ENCODE measurements around the gene RBKS.
"Not testable (repeated sequence)": the region's sequence is repeated elsewhere in the genome, so short reads cannot be mapped to it uniquely, and the experiment has no call there.

The RBKS gene

GRCh38 chr2:27873091-27873490 lies 17.1 kb downstream of the RBKS start:
- no peaks in the 10 kb centered on the region for H3K36me3 ChIP-seq (ENCODE audit: control insufficient read depth, insufficient read depth, low read length)
- H3K4me3 ChIP-seq (ENCODE audit: extremely low read depth, insufficient read depth, low read length, poor library complexity, severe bottlenecking) = no peak overlapping the region
- WGBS, 2 experiments (ENCODE audit: insufficient coverage in 2 of 2) = no CpG with 5 or more reads among the region's 1 CpG
- no peaks in the 10 kb centered on the region for H3K4me1 ChIP-seq (ENCODE audit: control insufficient read depth, insufficient read depth, low read length, poor library complexity, severe bottlenecking)
- no peak overlapping the region for H3K27ac ChIP-seq (ENCODE audit: low read depth, low read length, severe bottlenecking)
- H3K9me3 ChIP-seq (ENCODE audit: control insufficient read depth, low read length) = peaks cover 9% of the 10 kb centered on the region

GRCh38 chr2:27871802-27872201 lies 18.4 kb downstream of the RBKS start:
- peaks cover 7% of the 10 kb centered on the region for H3K9me3 ChIP-seq (ENCODE audit: control insufficient read depth, low read length)
- H3K27ac ChIP-seq (ENCODE audit: low read depth, low read length, severe bottlenecking) = no peak overlapping the region
- H3K36me3 ChIP-seq (ENCODE audit: control insufficient read depth, insufficient read depth, low read length) = no peaks in the 10 kb centered on the region
- 89 to 91% methylated on average over 3 of the region's 3 CpGs for WGBS, 2 experiments (ENCODE audit: insufficient coverage in 2 of 2)
- H3K4me3 ChIP-seq (ENCODE audit: extremely low read depth, insufficient read depth, low read length, poor library complexity, severe bottlenecking) = no peak overlapping the region
- no peaks in the 10 kb centered on the region for H3K4me1 ChIP-seq (ENCODE audit: control insufficient read depth, insufficient read depth, low read length, poor library complexity, severe bottlenecking)

GRCh38 chr2:27870724-27871123 lies 19.5 kb downstream of the RBKS start:
- Histone ChIP-seq H3K4me1 (ENCODE audit: control insufficient read depth, insufficient read depth, low read length, poor library complexity, severe bottlenecking) (no peaks in the 10 kb centered on the region), H3K27ac (ENCODE audit: low read depth, low read length, severe bottlenecking) (no peak overlapping the region), H3K36me3 (ENCODE audit: control insufficient read depth, insufficient read depth, low read length) (no peaks in the 10 kb centered on the region), H3K4me3 (ENCODE audit: extremely low read depth, insufficient read depth, low read length, poor library complexity, severe bottlenecking) (no peak overlapping the region), H3K9me3 (ENCODE audit: control insufficient read depth, low read length) (no peaks in the 10 kb centered on the region)
- WGBS, 2 experiments (ENCODE audit: insufficient coverage in 2 of 2) = 81 to 88% methylated on average over 3 of the region's 3 CpGs

GRCh38 chr2:27869763-27870162 lies 20.4 kb downstream of the RBKS start:
- Histone ChIP-seq H3K36me3 (ENCODE audit: control insufficient read depth, insufficient read depth, low read length) (no peaks in the 10 kb centered on the region), H3K4me3 (ENCODE audit: extremely low read depth, insufficient read depth, low read length, poor library complexity, severe bottlenecking) (no peak overlapping the region), H3K4me1 (ENCODE audit: control insufficient read depth, insufficient read depth, low read length, poor library complexity, severe bottlenecking) (no peaks in the 10 kb centered on the region), H3K27ac (ENCODE audit: low read depth, low read length, severe bottlenecking) (no peak overlapping the region), H3K9me3 (ENCODE audit: control insufficient read depth, low read length) (no peaks in the 10 kb centered on the region)
- 85 to 93% methylated on average over 3 to 5 of the region's 6 CpGs for WGBS, 2 experiments (ENCODE audit: insufficient coverage in 2 of 2)

- WGBS, 2 experiments (ENCODE audit: insufficient coverage in 2 of 2) = no CpG with 5 or more reads among the region's 1 CpG
- no peaks in the 10 kb centered on the region for H3K36me3 ChIP-seq (ENCODE audit: control insufficient read depth, insufficient read depth, low read length)
Measured at GRCh38 chr2:27866237-27866636, 23.9 kb downstream of the RBKS start.

GRCh38 chr2:27863955-27864354 lies 26.2 kb downstream of the RBKS start:
- not testable (repeated sequence) for H3K36me3 ChIP-seq (ENCODE audit: control insufficient read depth, insufficient read depth, low read length); H3K9me3 ChIP-seq (ENCODE audit: control insufficient read depth, low read length); H3K27ac ChIP-seq (ENCODE audit: low read depth, low read length, severe bottlenecking); H3K4me1 ChIP-seq (ENCODE audit: control insufficient read depth, insufficient read depth, low read length, poor library complexity, severe bottlenecking); H3K4me3 ChIP-seq (ENCODE audit: extremely low read depth, insufficient read depth, low read length, poor library complexity, severe bottlenecking)
- WGBS, 2 experiments (ENCODE audit: insufficient coverage in 2 of 2) = 83 to 91% methylated on average over 4 of the region's 5 CpGs

More at GRCh38 chr2:27866237-27866636, 23.9 kb downstream of the RBKS start:
- Histone ChIP-seq H3K27ac (ENCODE audit: low read depth, low read length, severe bottlenecking) (no peak overlapping the region), H3K9me3 (ENCODE audit: control insufficient read depth, low read length) (no peaks in the 10 kb centered on the region), H3K4me1 (ENCODE audit: control insufficient read depth, insufficient read depth, low read length, poor library complexity, severe bottlenecking) (no peaks in the 10 kb centered on the region), H3K4me3 (ENCODE audit: extremely low read depth, insufficient read depth, low read length, poor library complexity, severe bottlenecking) (no peak overlapping the region)

- peaks cover under 1% of the 10 kb centered on the region for H3K9me3 ChIP-seq (ENCODE audit: control insufficient read depth, low read length)
- H3K27ac ChIP-seq (ENCODE audit: low read depth, low read length, severe bottlenecking) = no peak overlapping the region
- H3K36me3 ChIP-seq (ENCODE audit: control insufficient read depth, insufficient read depth, low read length) = no peaks in the 10 kb centered on the region
- WGBS, 2 experiments (ENCODE audit: insufficient coverage in 2 of 2) = 70 to 88% methylated on average over 1 of the region's 1 CpG
- no peaks in the 10 kb centered on the region for H3K4me1 ChIP-seq (ENCODE audit: control insufficient read depth, insufficient read depth, low read length, poor library complexity, severe bottlenecking)
- H3K4me3 ChIP-seq (ENCODE audit: extremely low read depth, insufficient read depth, low read length, poor library complexity, severe bottlenecking) = no peak overlapping the region
Measured at GRCh38 chr2:27863146-27863545, 27.0 kb downstream of the RBKS start.

- H3K27ac ChIP-seq (ENCODE audit: low read depth, low read length, severe bottlenecking) = no peak overlapping the region
- H3K9me3 ChIP-seq (ENCODE audit: control insufficient read depth, low read length) = peaks cover 11% of the 10 kb centered on the region
Measured at GRCh38 chr2:27860111-27860510, 30.1 kb downstream of the RBKS start.

GRCh38 chr2:27857417-27858172 lies 32.6 kb downstream of the RBKS start:
- Histone ChIP-seq H3K27ac (ENCODE audit: low read depth, low read length, severe bottlenecking) (no peak overlapping the region), H3K4me3 (ENCODE audit: extremely low read depth, insufficient read depth, low read length, poor library complexity, severe bottlenecking) (no peak overlapping the region), H3K4me1 (ENCODE audit: control insufficient read depth, insufficient read depth, low read length, poor library complexity, severe bottlenecking) (no peaks in the 10 kb centered on the region), H3K9me3 (ENCODE audit: control insufficient read depth, low read length) (peaks cover 11% of the 10 kb centered on the region), H3K36me3 (ENCODE audit: control insufficient read depth, insufficient read depth, low read length) (no peaks in the 10 kb centered on the region)
- 94 to 100% methylated on average over 1 to 2 of the region's 4 CpGs for WGBS, 2 experiments (ENCODE audit: insufficient coverage in 2 of 2)

More at GRCh38 chr2:27860111-27860510, 30.1 kb downstream of the RBKS start:
- no peak overlapping the region for H3K4me3 ChIP-seq (ENCODE audit: extremely low read depth, insufficient read depth, low read length, poor library complexity, severe bottlenecking)
- H3K4me1 ChIP-seq (ENCODE audit: control insufficient read depth, insufficient read depth, low read length, poor library complexity, severe bottlenecking) = no peaks in the 10 kb centered on the region
- H3K36me3 ChIP-seq (ENCODE audit: control insufficient read depth, insufficient read depth, low read length) = no peaks in the 10 kb centered on the region

- 100% methylated on average over 1 of the region's 3 CpGs; no CpG with 5 or more reads in 1 of the 2 experiments for WGBS, 2 experiments (ENCODE audit: insufficient coverage in 2 of 2)
- Histone ChIP-seq H3K4me3 (ENCODE audit: extremely low read depth, insufficient read depth, low read length, poor library complexity, severe bottlenecking) (no peak overlapping the region), H3K9me3 (ENCODE audit: control insufficient read depth, low read length) (peaks cover 11% of the 10 kb centered on the region), H3K4me1 (ENCODE audit: control insufficient read depth, insufficient read depth, low read length, poor library complexity, severe bottlenecking) (no peaks in the 10 kb centered on the region), H3K27ac (ENCODE audit: low read depth, low read length, severe bottlenecking) (no peak overlapping the region), H3K36me3 (ENCODE audit: control insufficient read depth, insufficient read depth, low read length) (no peaks in the 10 kb centered on the region)
Measured at GRCh38 chr2:27856956-27857355, 33.2 kb downstream of the RBKS start.

- no peaks in the 10 kb centered on the region for H3K4me1 ChIP-seq (ENCODE audit: control insufficient read depth, insufficient read depth, low read length, poor library complexity, severe bottlenecking)
- H3K36me3 ChIP-seq (ENCODE audit: control insufficient read depth, insufficient read depth, low read length) = no peaks in the 10 kb centered on the region
- peaks cover 11% of the 10 kb centered on the region for H3K9me3 ChIP-seq (ENCODE audit: control insufficient read depth, low read length)
- H3K27ac ChIP-seq (ENCODE audit: low read depth, low read length, severe bottlenecking) = no peak overlapping the region
- no peak overlapping the region for H3K4me3 ChIP-seq (ENCODE audit: extremely low read depth, insufficient read depth, low read length, poor library complexity, severe bottlenecking)
- WGBS, 2 experiments (ENCODE audit: insufficient coverage in 2 of 2) = 64 to 76% methylated on average over 3 of the region's 3 CpGs
Measured at GRCh38 chr2:27856386-27856785, 33.8 kb downstream of the RBKS start.

All from mesodermal cell (in vitro differentiated cells).